DOHH2 (cell line): ENCODE results near the gene TM4SF5.

Source experiments
- H3F3A ChIP-seq: fragments of 200-600 bp; sonication (generic), shearing (Covaris generic); 2 replicates; pipeline ENCODE4 v1.6.0; 2016; ENCODE audit warnings: antibody characterized with exemption, mild to moderate bottlenecking; ENCODE audit not compliant: control insufficient read depth, insufficient read depth
- H3K27ac ChIP-seq: fragments of 200-600 bp; sonication (generic); 2 replicates; pipeline ENCODE4 v1.5.1; 2014; ENCODE audit warnings: low read depth, mild to moderate bottlenecking, low read length, moderate library complexity
- H3K27me3 ChIP-seq: fragments of 200-600 bp; sonication (generic); 2 replicates; pipeline ENCODE4 v1.6.1; 2014; ENCODE audit warnings: mild to moderate bottlenecking, low read length, mixed read lengths; ENCODE audit not compliant: control insufficient read depth
- H3K36me3 ChIP-seq: fragments of 200-600 bp; sonication (generic); 2 replicates; pipeline ENCODE4 v1.6.1; 2014; ENCODE audit warnings: mild to moderate bottlenecking, low read length, moderate library complexity, mixed read lengths; ENCODE audit not compliant: control insufficient read depth
- H3K4me1 ChIP-seq: fragments of 200-600 bp; sonication (generic); 2 replicates; pipeline ENCODE4 v1.6.1; 2014; ENCODE audit warnings: mild to moderate bottlenecking, low read length, mixed read lengths; ENCODE audit not compliant: control insufficient read depth
- H3K4me2 ChIP-seq: fragments of 200-600 bp; sonication (generic); 2 replicates; pipeline ENCODE4 v1.6.0; 2014; ENCODE audit warnings: mild to moderate bottlenecking, low read length, moderate library complexity
- H3K4me3 ChIP-seq: fragments of 200-600 bp; sonication (generic); 2 replicates; pipeline ENCODE4 v1.5.1; 2014; ENCODE audit warnings: mild to moderate bottlenecking, low read length, mixed read lengths
- H3K79me2 ChIP-seq: fragments of 200-600 bp; sonication (generic); 2 replicates; pipeline ENCODE4 v1.6.1; 2014; ENCODE audit warnings: mild to moderate bottlenecking, low read length, mixed read lengths; ENCODE audit not compliant: control insufficient read depth
- H3K9me2 ChIP-seq: fragments of 200-600 bp; sonication (generic); replicated peaks from 2 replicates; pipeline ENCODE4 v1.6.1; 2014; ENCODE audit warnings: mild to moderate bottlenecking, low read length, mixed read lengths; ENCODE audit not compliant: control insufficient read depth
- H3K9me3 ChIP-seq: fragments of 200-600 bp; sonication (generic); 2 replicates; pipeline ENCODE4 v1.6.1; 2014; ENCODE audit warnings: antibody characterized with exemption, low read length, mixed read lengths; ENCODE audit not compliant: control insufficient read depth, insufficient read depth
- H4K20me1 ChIP-seq: fragments of 200-600 bp; sonication (generic); 2 replicates; pipeline ENCODE4 v1.6.0; 2014; ENCODE audit warnings: low read depth, mild to moderate bottlenecking, antibody characterized with exemption, low read length, moderate library complexity; ENCODE audit not compliant: control insufficient read depth, insufficient read depth
- EZH2phosphoT487 ChIP-seq: fragments of 200-600 bp; sonication (generic); IDR thresholded peaks from 2 replicates; pipeline ENCODE4 v1.6.1; 2017; ENCODE audit warnings: borderline replicate concordance, mild to moderate bottlenecking, antibody characterized with exemption, low read length, moderate library complexity, mixed read lengths
- TF ChIP-seq, protein P1 (sequence below): fragments of 200-600 bp; sonication (generic); IDR thresholded peaks from one replicate; pipeline ENCODE4 v1.5.1; 2014; ENCODE audit warnings: antibody characterized with exemption, mild to moderate bottlenecking, low read depth, low read length; ENCODE audit not compliant: poor library complexity, severe bottlenecking

The TM4SF5 gene

DNA sequence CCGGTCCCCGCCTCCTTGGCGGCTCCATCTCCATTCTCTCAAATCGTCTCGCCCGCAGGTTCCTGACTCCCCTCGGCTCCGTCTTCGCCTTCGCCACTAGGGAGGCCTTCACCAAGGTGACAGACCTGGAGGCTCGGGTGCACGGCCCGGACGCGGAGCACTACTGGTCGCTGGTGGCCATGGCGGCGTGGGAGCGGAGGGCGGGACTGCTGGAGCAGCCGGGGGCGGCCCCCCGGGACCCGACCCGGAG is 17.9 kb downstream of the TM4SF5 start:
- peaks cover 15% of the 10 kb centered on the region for H3K4me1 ChIP-seq
- H3K9me3 ChIP-seq, result no peaks in the 10 kb centered on the region
- H3K27ac ChIP-seq, result no peak overlapping the region
- TF ChIP-seq, protein P1, sequence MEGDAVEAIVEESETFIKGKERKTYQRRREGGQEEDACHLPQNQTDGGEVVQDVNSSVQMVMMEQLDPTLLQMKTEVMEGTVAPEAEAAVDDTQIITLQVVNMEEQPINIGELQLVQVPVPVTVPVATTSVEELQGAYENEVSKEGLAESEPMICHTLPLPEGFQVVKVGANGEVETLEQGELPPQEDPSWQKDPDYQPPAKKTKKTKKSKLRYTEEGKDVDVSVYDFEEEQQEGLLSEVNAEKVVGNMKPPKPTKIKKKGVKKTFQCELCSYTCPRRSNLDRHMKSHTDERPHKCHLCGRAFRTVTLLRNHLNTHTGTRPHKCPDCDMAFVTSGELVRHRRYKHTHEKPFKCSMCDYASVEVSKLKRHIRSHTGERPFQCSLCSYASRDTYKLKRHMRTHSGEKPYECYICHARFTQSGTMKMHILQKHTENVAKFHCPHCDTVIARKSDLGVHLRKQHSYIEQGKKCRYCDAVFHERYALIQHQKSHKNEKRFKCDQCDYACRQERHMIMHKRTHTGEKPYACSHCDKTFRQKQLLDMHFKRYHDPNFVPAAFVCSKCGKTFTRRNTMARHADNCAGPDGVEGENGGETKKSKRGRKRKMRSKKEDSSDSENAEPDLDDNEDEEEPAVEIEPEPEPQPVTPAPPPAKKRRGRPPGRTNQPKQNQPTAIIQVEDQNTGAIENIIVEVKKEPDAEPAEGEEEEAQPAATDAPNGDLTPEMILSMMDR, result no peak
- TF ChIP-seq EZH2phosphoT487, result no peak
- no peaks in the 10 kb centered on the region for H3K9me2 ChIP-seq
- peak overlapping the region; percentile 91 for H3K4me2 ChIP-seq
- H3K36me3 ChIP-seq, result no peaks in the 10 kb centered on the region
- H3K79me2 ChIP-seq, result no peaks in the 10 kb centered on the region
- H4K20me1 ChIP-seq, result no peaks in the 10 kb centered on the region
- H3K27me3 ChIP-seq, result peaks cover 15% of the 10 kb centered on the region
- H3F3A ChIP-seq, result peaks cover 4% of the 10 kb centered on the region; the same call in 1 of the 2 replicates
- peak overlapping the region; percentile 78 for H3K4me3 ChIP-seq

DNA sequence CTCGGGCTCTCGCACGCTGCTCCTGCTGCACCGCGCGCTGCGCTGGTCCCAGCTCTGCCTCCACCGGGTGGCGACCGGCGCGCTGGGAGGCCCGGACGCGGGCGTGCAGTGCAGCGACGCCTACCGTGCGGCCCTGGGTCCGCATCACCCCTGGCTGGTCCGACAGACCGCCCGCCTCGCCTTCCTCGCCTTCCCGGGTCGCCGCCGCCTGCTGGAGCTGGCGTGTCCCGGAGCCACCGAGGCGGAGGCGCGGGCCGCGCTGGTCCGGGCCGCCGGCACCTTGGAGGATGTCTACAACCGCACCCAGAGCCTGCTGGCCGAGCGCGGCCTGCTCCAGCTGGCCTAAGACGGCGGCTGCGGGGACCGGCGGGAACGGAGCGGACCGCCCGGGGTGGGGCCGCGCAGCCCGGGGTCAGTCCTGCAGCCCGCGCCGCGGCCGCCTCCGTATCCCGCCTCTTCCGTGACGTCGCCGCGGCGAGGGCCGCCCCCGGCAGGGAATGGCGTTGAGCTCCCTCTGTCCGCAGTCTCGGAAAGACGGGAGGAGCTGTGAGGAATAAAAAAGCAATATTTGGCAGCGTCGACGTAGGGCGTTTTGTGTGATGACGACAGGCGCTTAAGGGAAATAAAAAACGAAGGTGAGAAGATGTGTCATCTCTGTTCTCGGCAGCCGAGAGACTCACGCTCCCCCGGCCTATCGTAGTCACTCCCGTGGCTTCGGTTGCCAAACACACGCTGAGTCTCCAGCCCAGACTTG is 18.4 kb downstream of the TM4SF5 start:
- H3K4me3 ChIP-seq, result peak overlapping the region; percentile 78
- H3K27ac ChIP-seq, result 0 out of 2 replicates have a peak overlapping the region, but pooled peaks have one; percentile 14
- H3K9me3 ChIP-seq, result no peaks in the 10 kb centered on the region
- H3K27me3 ChIP-seq, result peaks cover 15% of the 10 kb centered on the region
- no peaks in the 10 kb centered on the region for H3K79me2 ChIP-seq
- H3K4me1 ChIP-seq, result peaks cover 16% of the 10 kb centered on the region
- H3K36me3 ChIP-seq, result no peaks in the 10 kb centered on the region
- peak overlapping the region; percentile 91 for H3K4me2 ChIP-seq
- H4K20me1 ChIP-seq, result no peaks in the 10 kb centered on the region
- H3F3A ChIP-seq, result peaks cover 4% of the 10 kb centered on the region; the same call in 1 of the 2 replicates
- no peaks in the 10 kb centered on the region for H3K9me2 ChIP-seq
- TF ChIP-seq, protein P1, result peak; percentile 86
- TF ChIP-seq EZH2phosphoT487, result no peak

- Histone ChIP-seq H3K27me3 (peaks cover 15% of the 10 kb centered on the region), H3K4me1 (peaks cover 22% of the 10 kb centered on the region), H3F3A (peaks cover 4% of the 10 kb centered on the region; the same call in 1 of the 2 replicates), H3K4me2 (peak overlapping the region; percentile 91), H3K27ac (no peak overlapping the region), H3K79me2 (no peaks in the 10 kb centered on the region), H4K20me1 (no peaks in the 10 kb centered on the region), H3K4me3 (peak overlapping the region; percentile 78), H3K36me3 (no peaks in the 10 kb centered on the region), H3K9me2 (no peaks in the 10 kb centered on the region), H3K9me3 (no peaks in the 10 kb centered on the region)
- no peak for TF ChIP-seq EZH2phosphoT487
Observed at GRCh38 chr17:4790705-4791088, 19.0 kb downstream of the TM4SF5 start.

DNA sequence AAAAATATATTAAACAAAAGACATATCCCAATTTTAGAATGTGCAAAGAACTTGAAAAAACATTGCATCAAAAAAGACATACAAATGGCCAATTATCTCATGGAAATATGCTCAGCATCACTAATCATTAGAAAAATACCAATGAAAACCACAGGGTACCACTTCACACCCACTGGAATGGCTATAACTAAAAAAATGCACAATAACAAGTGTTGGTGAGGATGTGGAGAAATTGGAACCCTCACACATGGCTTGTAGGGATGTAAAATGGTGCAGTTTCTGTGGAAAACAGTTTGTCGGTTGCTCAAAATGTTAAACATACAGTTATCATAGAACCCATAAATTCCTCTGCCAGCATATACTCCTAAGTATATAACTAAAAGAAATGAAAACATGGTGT is 23.5 kb downstream of the TM4SF5 start:
- Histone ChIP-seq H3K9me3 (no peaks in the 10 kb centered on the region), H3K4me1 (peaks cover 20% of the 10 kb centered on the region), H3K27ac (no peak overlapping the region), H3K4me3 (peak overlapping the region; percentile 86), H3K36me3 (peaks cover 17% of the 10 kb centered on the region), H3K4me2 (peak overlapping the region; percentile 61), H4K20me1 (no peaks in the 10 kb centered on the region), H3K27me3 (peaks cover 4% of the 10 kb centered on the region; the same call in 1 of the 2 replicates), H3F3A (no peaks in the 10 kb centered on the region), H3K79me2 (peaks cover 17% of the 10 kb centered on the region), H3K9me2 (no peaks in the 10 kb centered on the region)
- TF ChIP-seq EZH2phosphoT487, result no peak
- TF ChIP-seq, protein P1, result no peak
